ENCODE data around the gene KEAP1.

KEAP1 gene

DNA sequence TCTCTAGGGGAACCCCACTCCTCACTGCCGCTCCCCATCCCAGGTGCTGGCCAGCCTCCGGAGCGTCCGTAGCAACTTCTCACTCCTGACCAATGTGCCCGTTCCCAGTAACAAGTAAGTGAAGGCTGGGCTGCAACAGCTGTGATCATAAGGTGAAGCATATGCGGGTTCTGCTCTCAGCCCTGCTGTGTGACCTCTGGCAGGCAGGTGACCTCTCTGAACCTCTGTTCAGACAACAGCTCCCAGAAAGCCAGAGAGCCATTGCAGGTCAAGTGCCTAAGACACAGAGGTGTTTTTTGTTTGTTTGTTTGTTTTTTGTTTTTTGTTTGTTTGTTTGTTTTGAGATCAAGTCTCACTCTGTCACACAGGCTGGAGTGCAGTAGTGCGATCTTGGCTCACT lies 54.1 kb downstream of the KEAP1 start:
- no peak for DNase-seq (ENCODE audit: low spot score)

DNA sequence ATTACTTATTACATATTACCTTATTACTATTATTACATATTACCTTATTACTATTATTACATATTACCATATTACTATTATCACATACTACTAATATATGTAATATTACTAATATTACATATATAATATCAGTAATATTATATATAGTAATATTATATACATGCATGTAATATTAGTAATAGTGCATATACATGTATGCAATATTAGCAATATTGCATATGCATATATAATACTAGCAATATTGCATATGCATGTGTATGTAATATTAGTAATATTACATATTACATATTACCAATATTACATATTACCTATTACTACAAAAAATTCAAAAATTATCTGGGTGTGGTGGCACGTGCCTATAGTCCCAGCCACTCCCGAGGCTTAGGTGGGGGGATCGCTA lies 60.5 kb downstream of the KEAP1 start:
- DNase-seq (ENCODE audit: low spot score) = no peak

DNA sequence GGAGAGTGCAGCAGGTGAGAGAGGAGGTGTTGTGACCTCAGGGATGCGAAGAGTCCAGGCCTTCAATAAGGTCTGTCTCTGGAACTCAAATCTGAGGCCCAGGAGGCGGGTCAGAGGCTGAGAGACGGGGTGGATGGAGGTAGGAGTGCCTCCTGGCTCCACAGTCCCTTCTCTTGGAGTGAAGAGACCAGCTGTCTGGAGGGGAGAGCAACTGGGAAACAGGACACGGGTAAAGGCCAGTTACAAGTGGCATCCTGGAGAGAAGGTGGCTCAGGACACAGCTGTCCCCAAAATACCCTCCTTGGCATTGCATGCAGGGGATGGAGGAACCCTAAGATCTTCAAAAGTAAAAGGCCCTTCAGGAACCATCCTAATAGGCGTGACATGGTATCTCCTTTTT lies 63.6 kb downstream of the KEAP1 start:
- no peak for DNase-seq (ENCODE audit: low spot score)
